HepG2 (cell line): ENCODE measurements around the gene GPR139. TPM values are rescaled to one million over a fixed set of nuclear protein-coding genes. Genes with fewer than 3 reads are reported as not detected.

ENCODE experiments used
- CCDC6 ChIP-seq: sonication (generic); formaldehyde crosslinking; IDR thresholded peaks from 2 replicates; pipeline ENCODE4 v1.8.1; 2022; ENCODE audit warnings: mild to moderate bottlenecking, missing genetic modification reagents, moderate library complexity
- ETV5 ChIP-seq: IDR thresholded peaks from 2 replicates; pipeline ENCODE4 v1.6.1; 2018; ENCODE audit warnings: missing biosample characterization, missing genetic modification reagents, inconsistent platforms, borderline replicate concordance
- GTF2F1 ChIP-seq: fragments of 150-350 bp; IDR thresholded peaks from 2 replicates; pipeline ENCODE4 v1.6.1; 2014; ENCODE audit warnings: low read length
- KDM4B ChIP-seq: sonication (generic); formaldehyde crosslinking; IDR thresholded peaks from 2 replicates; pipeline ENCODE4 v1.4.0; 2020; ENCODE audit warnings: missing genetic modification reagents
- U2AF1 ChIP-seq: fragments of 200-400 bp; formaldehyde crosslinking; optimal IDR thresholded peaks from 2 replicates; pipeline ENCODE3; 2017; ENCODE audit warnings: mild to moderate bottlenecking, low read depth, low read length
- ZFX ChIP-seq: sonication (generic); formaldehyde crosslinking; IDR thresholded peaks from 2 replicates; pipeline ENCODE4 v1.4.0; 2020; ENCODE audit warnings: mild to moderate bottlenecking, low read depth, missing genetic modification reagents, moderate library complexity
- ZKSCAN5 ChIP-seq: sonication (generic); formaldehyde crosslinking; IDR thresholded peaks from 2 replicates; pipeline ENCODE4 v1.5.1; 2020; ENCODE audit warnings: mild to moderate bottlenecking, missing genetic modification reagents
- ZNF34 ChIP-seq: sonication (generic); formaldehyde crosslinking; IDR thresholded peaks from 2 replicates; pipeline ENCODE4 v1.4.0; 2020; ENCODE audit warnings: mild to moderate bottlenecking, missing genetic modification reagents, borderline replicate concordance
- polyA plus RNA-seq, 8 experiments: library from polyadenylated mRNA; depleted of rRNA in 3 of 8; stranded (reverse) in 7 of 8; unstranded in 1 of 8; fragments of >200 nt; fragmentation: Illumina TruSeq in 4 of 8; extraction: Trizol in 4 of 8; gene quantifications; 2 replicates each; pipeline versions ENCODE4 v1.2.1 to v1.2.3, GENCODE V29; 2011 to 2016; ENCODE audit warnings: low read depth in 4 of 8, missing spikeins in 1 of 8, mixed read lengths in 1 of 8; ENCODE audit not compliant: insufficient read depth in 1 of 8
- total RNA-seq, 5 experiments: library from RNA; depleted of rRNA; stranded (reverse); fragments of >200 nt; fragmentation: Illumina TruSeq; extraction: Trizol; gene quantifications; 2 replicates each; pipeline ENCODE4 v1.2.3, GENCODE V29; 2016; ENCODE audit warnings: low read depth in 1 of 5
- TF ChIP-seq, protein P1 (sequence below): sonication (generic); formaldehyde crosslinking; IDR thresholded peaks from 2 replicates; pipeline ENCODE4 v1.4.0; 2020; ENCODE audit warnings: missing genetic modification reagents, mild to moderate bottlenecking, borderline replicate concordance
- TF ChIP-seq, protein P2 (sequence below), 2 experiments: fragments of 450-650 bp in 1 of 2; sonication (generic) in 1 of 2; formaldehyde crosslinking in 1 of 2; IDR thresholded peaks; 2 replicates each; pipeline versions ENCODE4 v1.6.1 to v1.8.0; 2016 to 2022; ENCODE audit warnings: antibody characterized with exemption in 1 of 2, mild to moderate bottlenecking in 1 of 2, missing genetic modification reagents in 1 of 2
- TF ChIP-seq, protein P3 (sequence below): sonication (generic); formaldehyde crosslinking; IDR thresholded peaks from 2 replicates; pipeline ENCODE4 v1.5.0; 2020; ENCODE audit warnings: mild to moderate bottlenecking, low read depth, missing genetic modification reagents, borderline replicate concordance
- TF ChIP-seq, protein P4 (sequence below): sonication (generic); formaldehyde crosslinking; IDR thresholded peaks from 2 replicates; pipeline ENCODE4 v1.5.0; 2020; ENCODE audit warnings: mild to moderate bottlenecking, missing genetic modification reagents

GPR139 gene
- total and polyA plus RNA-seq, 2 of the 13 experiments (the other 11 are each of a cell fraction or from before 2014, with no cell fraction given): not detected

DNA sequence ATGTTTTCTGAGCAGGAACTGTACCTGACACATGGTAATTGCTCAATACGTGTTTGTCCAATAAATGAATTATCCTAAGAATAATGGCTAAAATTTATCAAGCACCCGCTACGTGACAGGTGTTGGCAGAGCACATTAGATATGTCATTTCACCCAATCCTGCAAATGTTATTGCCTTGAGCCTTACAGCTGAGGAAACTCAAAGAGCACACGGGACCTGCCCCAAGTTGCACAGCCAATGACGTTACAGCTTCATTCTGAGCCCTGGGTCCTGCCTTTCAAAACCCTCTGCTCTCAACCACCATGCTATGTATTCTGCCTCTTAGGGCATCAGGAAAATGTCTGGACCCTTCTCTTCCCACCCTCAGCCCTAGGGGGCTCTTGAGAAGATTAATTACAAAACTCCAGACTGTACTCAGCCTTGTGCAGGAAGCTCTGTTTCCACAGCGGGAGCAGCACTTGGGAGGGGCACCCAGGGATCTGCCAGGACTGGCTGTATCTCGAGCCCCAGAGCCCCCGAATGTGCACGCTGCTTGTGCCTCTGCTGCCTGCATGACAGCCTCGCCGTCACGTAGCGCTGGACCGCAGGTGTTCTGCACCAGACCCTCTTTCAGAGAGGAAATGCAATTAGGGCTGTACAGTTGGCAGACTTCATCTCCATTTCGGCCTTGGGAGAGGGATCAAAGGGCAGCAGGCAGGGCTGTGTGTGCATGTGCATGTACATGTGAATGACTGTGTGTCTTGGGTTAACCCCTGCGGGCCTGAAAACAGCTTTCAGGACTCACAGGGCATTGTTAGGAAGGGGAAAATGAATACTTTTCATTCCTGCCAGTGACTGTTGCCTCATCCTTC is 71.6 kb downstream of the GPR139 start (continued):
- TF ChIP-seq ZKSCAN5 (CRISPR knock-in tag): no peak
- no peak; the same call in 1 of the 2 replicates for TF ChIP-seq ZFX
- TF ChIP-seq ZNF34 (CRISPR knock-in tag): no peak
- TF ChIP-seq, protein P1, sequence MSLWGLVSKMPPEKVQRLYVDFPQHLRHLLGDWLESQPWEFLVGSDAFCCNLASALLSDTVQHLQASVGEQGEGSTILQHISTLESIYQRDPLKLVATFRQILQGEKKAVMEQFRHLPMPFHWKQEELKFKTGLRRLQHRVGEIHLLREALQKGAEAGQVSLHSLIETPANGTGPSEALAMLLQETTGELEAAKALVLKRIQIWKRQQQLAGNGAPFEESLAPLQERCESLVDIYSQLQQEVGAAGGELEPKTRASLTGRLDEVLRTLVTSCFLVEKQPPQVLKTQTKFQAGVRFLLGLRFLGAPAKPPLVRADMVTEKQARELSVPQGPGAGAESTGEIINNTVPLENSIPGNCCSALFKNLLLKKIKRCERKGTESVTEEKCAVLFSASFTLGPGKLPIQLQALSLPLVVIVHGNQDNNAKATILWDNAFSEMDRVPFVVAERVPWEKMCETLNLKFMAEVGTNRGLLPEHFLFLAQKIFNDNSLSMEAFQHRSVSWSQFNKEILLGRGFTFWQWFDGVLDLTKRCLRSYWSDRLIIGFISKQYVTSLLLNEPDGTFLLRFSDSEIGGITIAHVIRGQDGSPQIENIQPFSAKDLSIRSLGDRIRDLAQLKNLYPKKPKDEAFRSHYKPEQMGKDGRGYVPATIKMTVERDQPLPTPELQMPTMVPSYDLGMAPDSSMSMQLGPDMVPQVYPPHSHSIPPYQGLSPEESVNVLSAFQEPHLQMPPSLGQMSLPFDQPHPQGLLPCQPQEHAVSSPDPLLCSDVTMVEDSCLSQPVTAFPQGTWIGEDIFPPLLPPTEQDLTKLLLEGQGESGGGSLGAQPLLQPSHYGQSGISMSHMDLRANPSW (CRISPR knock-in tag): peak; percentile 21; the same call in 1 of the 2 replicates
- no peak for TF ChIP-seq CCDC6
- TF ChIP-seq, protein P2, sequence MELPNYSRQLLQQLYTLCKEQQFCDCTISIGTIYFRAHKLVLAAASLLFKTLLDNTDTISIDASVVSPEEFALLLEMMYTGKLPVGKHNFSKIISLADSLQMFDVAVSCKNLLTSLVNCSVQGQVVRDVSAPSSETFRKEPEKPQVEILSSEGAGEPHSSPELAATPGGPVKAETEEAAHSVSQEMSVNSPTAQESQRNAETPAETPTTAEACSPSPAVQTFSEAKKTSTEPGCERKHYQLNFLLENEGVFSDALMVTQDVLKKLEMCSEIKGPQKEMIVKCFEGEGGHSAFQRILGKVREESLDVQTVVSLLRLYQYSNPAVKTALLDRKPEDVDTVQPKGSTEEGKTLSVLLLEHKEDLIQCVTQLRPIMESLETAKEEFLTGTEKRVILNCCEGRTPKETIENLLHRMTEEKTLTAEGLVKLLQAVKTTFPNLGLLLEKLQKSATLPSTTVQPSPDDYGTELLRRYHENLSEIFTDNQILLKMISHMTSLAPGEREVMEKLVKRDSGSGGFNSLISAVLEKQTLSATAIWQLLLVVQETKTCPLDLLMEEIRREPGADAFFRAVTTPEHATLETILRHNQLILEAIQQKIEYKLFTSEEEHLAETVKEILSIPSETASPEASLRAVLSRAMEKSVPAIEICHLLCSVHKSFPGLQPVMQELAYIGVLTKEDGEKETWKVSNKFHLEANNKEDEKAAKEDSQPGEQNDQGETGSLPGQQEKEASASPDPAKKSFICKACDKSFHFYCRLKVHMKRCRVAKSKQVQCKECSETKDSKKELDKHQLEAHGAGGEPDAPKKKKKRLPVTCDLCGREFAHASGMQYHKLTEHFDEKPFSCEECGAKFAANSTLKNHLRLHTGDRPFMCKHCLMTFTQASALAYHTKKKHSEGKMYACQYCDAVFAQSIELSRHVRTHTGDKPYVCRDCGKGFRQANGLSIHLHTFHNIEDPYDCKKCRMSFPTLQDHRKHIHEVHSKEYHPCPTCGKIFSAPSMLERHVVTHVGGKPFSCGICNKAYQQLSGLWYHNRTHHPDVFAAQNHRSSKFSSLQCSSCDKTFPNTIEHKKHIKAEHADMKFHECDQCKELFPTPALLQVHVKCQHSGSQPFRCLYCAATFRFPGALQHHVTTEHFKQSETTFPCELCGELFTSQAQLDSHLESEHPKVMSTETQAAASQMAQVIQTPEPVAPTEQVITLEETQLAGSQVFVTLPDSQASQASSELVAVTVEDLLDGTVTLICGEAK (IDR thresholded peaks at IDR 0.05): no peak
- TF ChIP-seq, protein P2 (CRISPR knock-in tag; IDR thresholded peaks at IDR 0.05): peak; percentile 52
- no peak for TF ChIP-seq ETV5
- no peak for TF ChIP-seq U2AF1
- TF ChIP-seq, protein P3, sequence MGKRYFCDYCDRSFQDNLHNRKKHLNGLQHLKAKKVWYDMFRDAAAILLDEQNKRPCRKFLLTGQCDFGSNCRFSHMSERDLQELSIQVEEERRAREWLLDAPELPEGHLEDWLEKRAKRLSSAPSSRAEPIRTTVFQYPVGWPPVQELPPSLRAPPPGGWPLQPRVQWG (CRISPR knock-in tag): no peak
- TF ChIP-seq, protein P4, sequence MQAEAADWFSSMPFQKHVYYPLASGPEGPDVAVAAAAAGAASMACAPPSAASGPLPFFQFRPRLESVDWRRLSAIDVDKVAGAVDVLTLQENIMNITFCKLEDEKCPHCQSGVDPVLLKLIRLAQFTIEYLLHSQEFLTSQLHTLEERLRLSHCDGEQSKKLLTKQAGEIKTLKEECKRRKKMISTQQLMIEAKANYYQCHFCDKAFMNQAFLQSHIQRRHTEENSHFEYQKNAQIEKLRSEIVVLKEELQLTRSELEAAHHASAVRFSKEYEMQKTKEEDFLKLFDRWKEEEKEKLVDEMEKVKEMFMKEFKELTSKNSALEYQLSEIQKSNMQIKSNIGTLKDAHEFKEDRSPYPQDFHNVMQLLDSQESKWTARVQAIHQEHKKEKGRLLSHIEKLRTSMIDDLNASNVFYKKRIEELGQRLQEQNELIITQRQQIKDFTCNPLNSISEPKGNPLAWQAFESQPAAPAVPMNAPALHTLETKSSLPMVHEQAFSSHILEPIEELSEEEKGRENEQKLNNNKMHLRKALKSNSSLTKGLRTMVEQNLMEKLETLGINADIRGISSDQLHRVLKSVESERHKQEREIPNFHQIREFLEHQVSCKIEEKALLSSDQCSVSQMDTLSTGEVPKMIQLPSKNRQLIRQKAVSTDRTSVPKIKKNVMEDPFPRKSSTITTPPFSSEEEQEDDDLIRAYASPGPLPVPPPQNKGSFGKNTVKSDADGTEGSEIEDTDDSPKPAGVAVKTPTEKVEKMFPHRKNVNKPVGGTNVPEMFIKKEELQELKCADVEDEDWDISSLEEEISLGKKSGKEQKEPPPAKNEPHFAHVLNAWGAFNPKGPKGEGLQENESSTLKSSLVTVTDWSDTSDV (CRISPR knock-in tag): no peak; the same call in none of the 2 replicates
- TF ChIP-seq GTF2F1: no peak
- no peak for TF ChIP-seq KDM4B (CRISPR knock-in tag)
